Measurements from ENCODE around the gene TSKU. TPM values are rescaled to one million over a fixed set of nuclear protein-coding genes. Genes with fewer than 3 reads are reported as not detected.

Gene TSKU
- total and polyA plus RNA-seq, 9 of the 15 experiments (the other 6 are each of a cell fraction or from before 2014, with no cell fraction given) = 0.60 to 11.9 (median 8.4) TPM

- FAIRE-seq = no peak
- TF ChIP-seq TOE1 (IDR thresholded peaks at IDR 0.05; ENCODE audit: borderline replicate concordance) (no peak), TOE1 (CRISPR knock-in tag; IDR thresholded peaks at IDR 0.05; ENCODE audit: borderline replicate concordance, low read depth) (no peak), FOXA1 (IDR thresholded peaks at IDR 0.05; ENCODE audit: borderline replicate concordance) (no peak), RERE (CRISPR knock-in tag; IDR thresholded peaks at IDR 0.05; ENCODE audit: borderline replicate concordance) (no peak), ZNF639 (CRISPR knock-in tag; conservative IDR thresholded peaks at IDR 0.05 in 1 of 2, IDR thresholded peaks at IDR 0.05 in 1 of 2) (no peak), ZNF707 (CRISPR knock-in tag; conservative IDR thresholded peaks at IDR 0.05) (no peak), ZFP36 (IDR thresholded peaks at IDR 0.05; ENCODE audit: low read depth, low read length, partially characterized antibody) (no peak), CHD2 (IDR thresholded peaks at IDR 0.05; ENCODE audit: low read depth, low read length) (no peak), TRIM28 (IDR thresholded peaks at IDR 0.05) (no peak), HNRNPLL (IDR thresholded peaks at IDR 0.05; ENCODE audit: low read depth, low read length, poor library complexity, severe bottlenecking) (no peak), SNAPC5 (CRISPR knock-in tag; IDR thresholded peaks at IDR 0.05) (no peak), SRSF9 (IDR thresholded peaks at IDR 0.05; ENCODE audit: borderline replicate concordance, low read depth, low read length) (no peak), ZNF696 (CRISPR knock-in tag; conservative IDR thresholded peaks at IDR 0.05) (no peak), PRMT5 (CRISPR knock-in tag; IDR thresholded peaks at IDR 0.05) (no peak), ZNF134 (CRISPR knock-in tag; conservative IDR thresholded peaks at IDR 0.05) (no peak), STAG1 (CRISPR knock-in tag; IDR thresholded peaks at IDR 0.05; ENCODE audit: borderline replicate concordance) (no peak), NCOA6 (IDR thresholded peaks at IDR 0.05) (no peak)
Measured at GRCh38 chr11:76766521-76766920, 16.6 kb upstream of the TSKU start.

More at GRCh38 chr11:76766521-76766920, 16.6 kb upstream of the TSKU start:
- Histone ChIP-seq H2AFZ (ENCODE audit: low read depth, low read length) (no peak overlapping the region), H3K9ac (ENCODE audit: insufficient read depth in 1 of 2, low read depth in 2 of 2, low read length in 2 of 2) (no peak overlapping the region), H3K79me2 (ENCODE audit: control insufficient read depth, insufficient read depth, low read length) (no peaks in the 10 kb centered on the region), H3K9me1 (ENCODE audit: control insufficient read depth, insufficient read depth, low read length) (no peaks in the 10 kb centered on the region), H3K27ac (ENCODE audit: extremely low read depth, low read depth, low read length) (no peak overlapping the region), H3K4me3 (no peak overlapping the region), H3K27me3 (ENCODE audit: control insufficient read depth in 2 of 2, insufficient read depth in 2 of 2, low read length in 2 of 2) (no peaks in the 10 kb centered on the region), H3K4me1 (replicated peaks in 1 of 2; ENCODE audit: control insufficient read depth in 2 of 2, insufficient read depth in 2 of 2, low read length in 2 of 2) (peaks cover 9% of the 10 kb centered on the region in 2 experiments), H3K4me2 (ENCODE audit: insufficient read depth, low read length) (no peak overlapping the region), H3K36me3 (ENCODE audit: control insufficient read depth, insufficient read depth, low read length) (no peaks in the 10 kb centered on the region), H4K20me1 (replicated peaks; ENCODE audit: control insufficient read depth, insufficient read depth, low read length) (no peaks in the 10 kb centered on the region), H3K9me3 (replicated peaks; ENCODE audit: control insufficient read depth, insufficient read depth, low read depth, low read length) (no peaks in the 10 kb centered on the region)
- BruUV-seq (replicated peaks) = no TSS peak
- intact Hi-C loops (cut with micrococcal nuclease) (no loop called here), in situ Hi-C loops (cut with MboI) (no loop called here)
- CTCF ChIA-PET (ENCODE audit: low intra/inter-chr PET ratio) = no interaction called here
- POLR2A ChIA-PET = interaction anchor here (1.4 kb wide), 1 partner anchor 32 kb away, joined by 3 read pairs; no protein-coding TSS in a partner anchor
- no peak for DNase-seq (ENCODE audit: extremely low read depth in 1 of 4, low spot score in 3 of 4)
- 27% methylated on average over 6 of the region's 6 CpGs for WGBS (ENCODE audit: insufficient coverage, low coverage, missing lambda C conversion rate)
- ATAC-seq = no peak

Measured in K562 (cell line).